H1 (cell line): Measurements from ENCODE around the gene TSPAN6. TPM values are rescaled to one million over a fixed set of nuclear protein-coding genes. Genes with fewer than 3 reads are reported as not detected.

Source experiments
- CTCF ChIA-PET: fragments of 300-600 bp; sonication (Branson Sonifier 250); formaldehyde crosslinking; loops from one replicate; lab custom pipeline; 2021; ENCODE audit not compliant: partially characterized antibody; lab: Charles Lee
- POLR2A ChIA-PET: fragments of 300-600 bp; sonication (Branson Sonifier 250); formaldehyde crosslinking; loops from one replicate; lab custom pipeline; 2021; ENCODE audit warnings: inconsistent platforms; ENCODE audit not compliant: partially characterized antibody; lab: Charles Lee
- DNase-seq, 2 experiments: peaks; one replicate each; pipeline versions ENCODE4 v3.0.0 to v3.0.0-alpha.2; 2010 to 2022; ENCODE audit warnings: low spot score in 2 of 2, low read depth in 1 of 2, mixed read lengths in 1 of 2
- FAIRE-seq: peaks from 2 replicates; lab custom pipeline; 2011; peaks lifted over from hg19 to GRCh38; lab: Jason Lieb, UNC
- H2AFZ ChIP-seq: 2 replicates; pipeline ENCODE4 v1.8.1; 2012; ENCODE audit warnings: low read length, inconsistent platforms
- H2AK5ac ChIP-seq: 2 replicates; pipeline ENCODE4 v1.6.1; 2013; ENCODE audit warnings: low read depth, low read length
- H2BK120ac ChIP-seq: replicated peaks from 2 replicates; pipeline ENCODE3; 2013; ENCODE audit warnings: low read depth, low read length, inconsistent platforms
- H2BK12ac ChIP-seq: 2 replicates; pipeline ENCODE4 v1.6.1; 2013; ENCODE audit warnings: low read depth, low read length
- H2BK15ac ChIP-seq: 2 replicates; pipeline ENCODE4 v1.6.1; 2013; ENCODE audit warnings: low read length
- H2BK20ac ChIP-seq: 2 replicates; pipeline ENCODE4 v1.6.1; 2013; ENCODE audit warnings: low read length
- H2BK5ac ChIP-seq: 2 replicates; pipeline ENCODE4 v1.6.1; 2013; ENCODE audit warnings: low read depth, low read length
- H3K14ac ChIP-seq: 2 replicates; pipeline ENCODE4 v1.6.1; 2013; ENCODE audit warnings: inconsistent platforms; ENCODE audit not compliant: insufficient read length
- H3K18ac ChIP-seq: 2 replicates; pipeline ENCODE4 v1.6.1; 2013; ENCODE audit warnings: low read length; ENCODE audit errors: extremely low read depth
- H3K23ac ChIP-seq: 2 replicates; pipeline ENCODE4 v1.6.1; 2013; ENCODE audit warnings: inconsistent platforms; ENCODE audit not compliant: insufficient read length
- H3K23me2 ChIP-seq: 2 replicates; pipeline ENCODE4 v1.6.1; 2013; ENCODE audit warnings: low read depth, low read length
- H3K27ac ChIP-seq: 2 replicates; pipeline ENCODE4 v1.6.1; 2011; ENCODE audit warnings: low read depth, low read length, inconsistent platforms
- H3K27me3 ChIP-seq, 4 experiments: replicated peaks in 1 of 4; 1 replicate in 1 of 4; 2 replicates in 3 of 4; pipeline versions ENCODE4 v1.6.1 to v1.8.1; 2011 to 2013; ENCODE audit warnings: low read length in 3 of 4, mild to moderate bottlenecking in 3 of 4, inconsistent platforms in 2 of 4, mixed read lengths in 2 of 4, moderate library complexity in 1 of 4; ENCODE audit not compliant: control insufficient read depth in 3 of 4, insufficient read depth in 3 of 4; ENCODE audit errors: extremely low read depth in 1 of 4
- H3K36me3 ChIP-seq, 4 experiments: 2 replicates each; pipeline versions ENCODE4 v1.6.1 to v1.8.1; 2011 to 2013; ENCODE audit warnings: mild to moderate bottlenecking in 4 of 4, low read length in 3 of 4, moderate library complexity in 2 of 4, control low read depth in 1 of 4, inconsistent platforms in 1 of 4; ENCODE audit not compliant: insufficient read depth in 4 of 4, control insufficient read depth in 2 of 4
- H3K4ac ChIP-seq: replicated peaks from 2 replicates; pipeline ENCODE3; 2013; ENCODE audit warnings: low read length, low read depth, mixed read lengths, inconsistent platforms; ENCODE audit not compliant: insufficient read length
- H3K4me1 ChIP-seq, 4 experiments: replicated peaks in 1 of 4; 1 replicate in 1 of 4; 2 replicates in 3 of 4; pipeline versions ENCODE4 v1.6.1 to v1.8.1; 2011 to 2013; ENCODE audit warnings: low read length in 3 of 4, inconsistent platforms in 2 of 4, mixed read lengths in 1 of 4; ENCODE audit not compliant: insufficient read depth in 4 of 4, control insufficient read depth in 3 of 4
- H3K4me2 ChIP-seq, 2 experiments: 2 replicates each; pipeline versions ENCODE4 v1.6.1 to v1.8.1; 2011 to 2013; ENCODE audit warnings: low read depth in 2 of 2, low read length in 2 of 2, control low read depth in 1 of 2, inconsistent platforms in 1 of 2, mild to moderate bottlenecking in 1 of 2; ENCODE audit not compliant: insufficient read depth in 1 of 2
- H3K4me3 ChIP-seq, 4 experiments: fragments of 200-600, 300-600 bp in 1 of 4; sonication (generic), shearing (Covaris generic), sonication (Bioruptor Twin) in 1 of 4; 2 replicates each; pipeline versions ENCODE4 v1.5.1 to v1.8.1; 2011 to 2016; ENCODE audit warnings: low read length in 4 of 4, low read depth in 3 of 4, control low read depth in 2 of 4, inconsistent platforms in 2 of 4, mild to moderate bottlenecking in 2 of 4, mixed read lengths in 1 of 4, moderate library complexity in 1 of 4; ENCODE audit not compliant: insufficient read depth in 2 of 4; ENCODE audit errors: extremely low read depth in 1 of 4
- H3K56ac ChIP-seq: replicated peaks from 2 replicates; pipeline ENCODE3; 2013; ENCODE audit warnings: low read depth, mild to moderate bottlenecking, mixed read lengths, low read length, inconsistent platforms; ENCODE audit not compliant: insufficient read length
- H3K79me1 ChIP-seq: 2 replicates; pipeline ENCODE4 v1.6.1; 2013; ENCODE audit warnings: low read depth, low read length, control low read depth
- H3K79me2 ChIP-seq, 2 experiments: 2 replicates each; pipeline versions ENCODE4 v1.6.1 to v1.8.1; 2012 to 2013; ENCODE audit warnings: low read length in 2 of 2, mild to moderate bottlenecking in 2 of 2, inconsistent platforms in 1 of 2; ENCODE audit not compliant: insufficient read depth in 2 of 2, control insufficient read depth in 1 of 2
- H3K9ac ChIP-seq, 4 experiments: replicated peaks in 1 of 4; 1 replicate in 1 of 4; 2 replicates in 3 of 4; pipeline versions ENCODE4 v1.6.1 to v1.8.1; 2011 to 2013; ENCODE audit warnings: low read depth in 3 of 4, low read length in 3 of 4, control low read depth in 2 of 4, mild to moderate bottlenecking in 2 of 4, moderate library complexity in 2 of 4, inconsistent platforms in 1 of 4; ENCODE audit errors: extremely low read depth in 1 of 4
- H3K9me3 ChIP-seq, 2 experiments: 2 replicates each; pipeline versions ENCODE4 v1.6.1 to v1.8.1; 2012 to 2013; ENCODE audit warnings: mild to moderate bottlenecking in 2 of 2, moderate library complexity in 2 of 2, control low read depth in 1 of 2, inconsistent platforms in 1 of 2, low read depth in 1 of 2, low read length in 1 of 2, mixed read lengths in 1 of 2; ENCODE audit not compliant: insufficient read depth in 2 of 2
- H4K20me1 ChIP-seq, 2 experiments: replicated peaks in 1 of 2; 2 replicates each; pipeline versions ENCODE3 to v1.8.1; 2011 to 2013; ENCODE audit warnings: inconsistent platforms in 2 of 2, low read length in 2 of 2, mild to moderate bottlenecking in 1 of 2; ENCODE audit not compliant: insufficient read depth in 2 of 2, control insufficient read depth in 1 of 2
- H4K5ac ChIP-seq: 2 replicates; pipeline ENCODE4 v1.6.1; 2013; ENCODE audit warnings: low read length, low read depth, mixed read lengths, inconsistent platforms; ENCODE audit not compliant: insufficient read length
- H4K8ac ChIP-seq: 2 replicates; pipeline ENCODE4 v1.8.0; 2013; ENCODE audit warnings: mild to moderate bottlenecking, moderate library complexity, low read length, inconsistent platforms; ENCODE audit not compliant: insufficient read depth; ENCODE audit errors: extremely low read depth
- H4K91ac ChIP-seq: replicated peaks from 2 replicates; pipeline ENCODE3; 2013; ENCODE audit warnings: low read length, mixed read lengths, inconsistent platforms; ENCODE audit not compliant: insufficient read length
- BCL11A ChIP-seq, 2 experiments: IDR thresholded peaks; one replicate each; pipeline ENCODE4 v1.6.1; 2011; ENCODE audit warnings: low read depth in 2 of 2, low read length in 2 of 2, mild to moderate bottlenecking in 2 of 2
- BRCA1 ChIP-seq: IDR thresholded peaks from 2 replicates; pipeline ENCODE4 v1.6.1; 2012; ENCODE audit warnings: low read depth, low read length, improper control_type of control experiment
- CHD2 ChIP-seq: IDR thresholded peaks from 2 replicates; pipeline ENCODE4 v1.6.1; 2012; ENCODE audit warnings: low read length, improper control_type of control experiment
- FOSL1 ChIP-seq: IDR thresholded peaks from 2 replicates; pipeline ENCODE4 v1.6.1; 2011; ENCODE audit warnings: mild to moderate bottlenecking, low read depth, low read length, moderate library complexity; ENCODE audit not compliant: insufficient read depth
- GTF2F1 ChIP-seq: IDR thresholded peaks from 2 replicates; pipeline ENCODE4 v1.6.1; 2012; ENCODE audit warnings: low read depth, low read length, improper control_type of control experiment, borderline replicate concordance
- HDAC6 ChIP-seq: IDR thresholded peaks from one replicate; pipeline ENCODE4 v1.7.1; 2012; ENCODE audit warnings: low read depth, mild to moderate bottlenecking, inconsistent platforms, low read length, moderate library complexity
- NANOG ChIP-seq: IDR thresholded peaks from 2 replicates; pipeline ENCODE4 v1.6.1; 2011; ENCODE audit warnings: low read length, low read depth, mild to moderate bottlenecking, inconsistent platforms; ENCODE audit not compliant: insufficient read depth, poor library complexity, severe bottlenecking
- POLR2A ChIP-seq, 2 experiments: IDR thresholded peaks; 1 replicate in 1 of 2; 2 replicates in 1 of 2; pipeline ENCODE4 v1.6.1; 2011; ENCODE audit warnings: low read depth in 2 of 2, low read length in 2 of 2, mild to moderate bottlenecking in 2 of 2; ENCODE audit errors: control extremely low read depth in 1 of 2
- POU5F1 ChIP-seq: IDR thresholded peaks from 2 replicates; pipeline ENCODE4 v1.6.1; 2011; ENCODE audit warnings: low read depth, mild to moderate bottlenecking, low read length, moderate library complexity
- RXRA ChIP-seq: IDR thresholded peaks from 2 replicates; pipeline ENCODE4 v1.6.1; 2011; ENCODE audit warnings: low read depth, mild to moderate bottlenecking, low read length, moderate library complexity; ENCODE audit not compliant: insufficient read depth
- SAP30 ChIP-seq: fragments of 300-600 bp; sonication (generic); IDR thresholded peaks from 2 replicates; pipeline ENCODE4 v1.7.1; 2012; ENCODE audit warnings: low read length, moderate library complexity, mild to moderate bottlenecking, inconsistent platforms; ENCODE audit not compliant: insufficient read depth, insufficient replicate concordance
- SP4 ChIP-seq: IDR thresholded peaks from 2 replicates; pipeline ENCODE4 v1.6.1; 2012; ENCODE audit warnings: low read length, inconsistent platforms
- SRF ChIP-seq: IDR thresholded peaks from 2 replicates; pipeline ENCODE4 v1.6.1; 2011; ENCODE audit warnings: mild to moderate bottlenecking, low read depth, low read length, moderate library complexity
- WGBS, 2 experiments: shearing (Covaris generic) in 1 of 2; methylation state at CpG; one replicate each; pipeline versions ENCODE4 v1.1.6 to v1.1.7; 2013 to 2015; ENCODE audit warnings: low lambda C conversion rate in 2 of 2, mixed read lengths in 2 of 2, inconsistent platforms in 1 of 2, low coverage in 1 of 2, missing lambda C conversion rate in 1 of 2; ENCODE audit not compliant: insufficient replicate concordance in 2 of 2, insufficient coverage in 1 of 2, insufficient read length in 1 of 2; ENCODE audit errors: extremely low coverage in 1 of 2, missing lambda C conversion rate in 1 of 2; 5-methylcytosine and 5-hydroxymethylcytosine counted together
- polyA plus RNA-seq, 7 experiments: library from polyadenylated mRNA; depleted of rRNA in 3 of 7; stranded (reverse) in 5 of 7; unstranded in 2 of 7; fragments of >200 nt in 5 of 7; fragments of 200-250 nt in 2 of 7; gene quantifications; 1 replicate in 5 of 7; 2 replicates in 1 of 7; 4 replicates in 1 of 7; pipeline versions ENCODE4 v1.2.1 to v1.2.3, GENCODE V29; 2011 to 2013; ENCODE audit warnings: missing spikeins in 2 of 7, mixed read lengths in 2 of 7
- total RNA-seq: library from RNA; stranded (reverse); fragmentation: NEBNext Ultra II Directional; extraction: Animal tissue kit (Norgen Biotek cat#: 25700); gene quantifications from 2 replicates; pipeline ENCODE4 v1.2.1, GENCODE V29; 2021

The TSPAN6 gene
- total and polyA plus RNA-seq, 2 of the 8 experiments (the other 6 are each of a cell fraction or from before 2014, with no cell fraction given), result 58.1 to 67.7 TPM

- no peak overlapping the region for H3K14ac ChIP-seq
- H3K79me1 ChIP-seq, result no peaks in the 10 kb centered on the region
- H4K5ac ChIP-seq, result no peak overlapping the region
- FAIRE-seq (no peak), DNase-seq (no peak)
- no peaks in the 10 kb centered on the region for H3K27me3 ChIP-seq
- H3K4me2 ChIP-seq, result no peak overlapping the region
- H3K23me2 ChIP-seq, result no peaks in the 10 kb centered on the region
- no peak overlapping the region for H2AFZ ChIP-seq
- no peak overlapping the region for H3K23ac ChIP-seq
- H3K36me3 ChIP-seq, result no peaks in the 10 kb centered on the region
- no peak overlapping the region for H3K18ac ChIP-seq
- H3K9ac ChIP-seq, result no peak overlapping the region
- no peak overlapping the region for H3K27ac ChIP-seq
- no peaks in the 10 kb centered on the region for H3K9me3 ChIP-seq
- no peak overlapping the region for H2BK15ac ChIP-seq
- no peak overlapping the region for H4K91ac ChIP-seq
- no peak overlapping the region for H2BK12ac ChIP-seq
- ChIA-PET POLR2A (no interaction called here), CTCF (interaction anchor here (0.5 to 4.3 kb wide), 5 partner anchors 10 to 510 kb away, joined by 3 to 22 read pairs (median 3); no protein-coding TSS in a partner anchor)
- no peak overlapping the region for H3K56ac ChIP-seq
- no peak overlapping the region for H2BK20ac ChIP-seq
- no peaks in the 10 kb centered on the region for H4K20me1 ChIP-seq
- H4K8ac ChIP-seq, result no peak overlapping the region
- H3K4me3 ChIP-seq, result no peak overlapping the region
- no peak overlapping the region for H2AK5ac ChIP-seq
- H3K79me2 ChIP-seq, result no peaks in the 10 kb centered on the region
- no peak overlapping the region for H3K4ac ChIP-seq
- peaks cover 0 to 8% (median 3%) of the 10 kb centered on the region in 4 experiments; a peak in 3 of 7 replicates for H3K4me1 ChIP-seq
- 100% methylated on average over 2 of the region's 2 CpGs; no CpG with 5 or more reads in 1 of the 2 experiments for WGBS, 2 experiments
- no peak overlapping the region for H2BK5ac ChIP-seq
- H2BK120ac ChIP-seq, result no peak overlapping the region
- TF ChIP-seq SAP30 (no peak), FOSL1 (no peak), CHD2 (no peak), BRCA1 (no peak), NANOG (no peak), BCL11A (IDR thresholded peaks at IDR 0.05; ENCODE audit: low read depth in 2 of 2, low read length in 2 of 2) (no peak), POLR2A (IDR thresholded peaks at IDR 0.05; ENCODE audit: control extremely low read depth in 1 of 2, low read depth in 2 of 2, low read length in 2 of 2) (no peak), RXRA (no peak), SRF (no peak), HDAC6 (no peak), GTF2F1 (no peak), POU5F1 (no peak), SP4 (no peak)
Observed at GRCh38 chrX:100652266-100652665, 15.7 kb upstream of the TSPAN6 start.
